HL-60 (cell line): Measurements from ENCODE around the gene HPGDS.
"Not testable (repeated sequence)": the region's sequence is repeated elsewhere in the genome, so short reads cannot be mapped to it uniquely, and the experiment has no call there.

Source experiments
- DNase-seq, 2 experiments: peaks; one replicate each; pipeline ENCODE4 v3.0.0-alpha.2; 2010 to 2020; ENCODE audit warnings: low read depth in 1 of 2, low spot score in 1 of 2
- H3K27ac ChIP-seq: fragments of 250-450 bp; sonication (Bioruptor Pico); replicated peaks from 2 replicates; pipeline ENCODE4 v1.5.1; 2020; ENCODE audit warnings: mild to moderate bottlenecking, moderate library complexity
- H3K27me3 ChIP-seq: fragments of 250-450 bp; sonication (Bioruptor Pico); 2 replicates; pipeline ENCODE4 v1.5.1; 2021; ENCODE audit warnings: mild to moderate bottlenecking, moderate library complexity; ENCODE audit not compliant: insufficient read depth, poor library complexity, severe bottlenecking
- H3K4me3 ChIP-seq: replicated peaks from 2 replicates; pipeline ENCODE4 v1.5.1; 2011; ENCODE audit warnings: mild to moderate bottlenecking, control low read depth, low read length; ENCODE audit not compliant: insufficient read depth
- CTCF ChIP-seq: IDR thresholded peaks from one replicate; pipeline ENCODE4 v1.5.1; 2011; ENCODE audit warnings: low read length, control low read depth, inconsistent platforms; ENCODE audit not compliant: insufficient read depth
- GABPA ChIP-seq: IDR thresholded peaks from 2 replicates; pipeline ENCODE4 v1.6.1; 2012; ENCODE audit warnings: low read depth
- POLR2AphosphoS5 ChIP-seq: IDR thresholded peaks from 2 replicates; pipeline ENCODE4 v1.6.1; 2012; ENCODE audit warnings: low read depth
- REST ChIP-seq: IDR thresholded peaks from 2 replicates; pipeline ENCODE4 v1.6.1; 2012; ENCODE audit warnings: low read depth; ENCODE audit not compliant: insufficient replicate concordance
- SPI1 ChIP-seq: IDR thresholded peaks from 2 replicates; pipeline ENCODE4 v1.6.1; 2012; ENCODE audit warnings: low read depth, mild to moderate bottlenecking, borderline replicate concordance

Gene HPGDS

GRCh38 chr4:94325835-94326234, 16.8 kb downstream of the HPGDS start:
- DNase-seq, result no peak
- Histone ChIP-seq H3K4me3 (no peak overlapping the region), H3K27ac (no peak overlapping the region), H3K27me3 (no peaks in the 10 kb centered on the region)
- TF ChIP-seq POLR2AphosphoS5 (no peak), GABPA (no peak), CTCF (no peak), REST (no peak), SPI1 (no peak)

GRCh38 chr4:94319927-94320326, 22.7 kb downstream of the HPGDS start:
- H3K27ac ChIP-seq, H3K27me3 ChIP-seq, H3K4me3 ChIP-seq, DNase-seq: not testable (repeated sequence)

- H3K4me3 ChIP-seq, result no peak overlapping the region
- TF ChIP-seq GABPA, result no peak
- no peak for TF ChIP-seq REST
- TF ChIP-seq POLR2AphosphoS5, result no peak
- TF ChIP-seq SPI1, result no peak
- no peak for TF ChIP-seq CTCF
- no peak for DNase-seq
- H3K27ac ChIP-seq, result no peak overlapping the region
- H3K27me3 ChIP-seq, result no peaks in the 10 kb centered on the region
These were observed 35.3 kb downstream of the HPGDS start for GRCh38 chr4:94307231-94307871.

GRCh38 chr4:94306713-94307112, 35.9 kb downstream of the HPGDS start:
- no peak for DNase-seq
- Histone ChIP-seq H3K27me3 (no peaks in the 10 kb centered on the region), H3K27ac (no peak overlapping the region), H3K4me3 (no peak overlapping the region)
- TF ChIP-seq REST (no peak), GABPA (no peak)
